Right lobe of liver (tissue), 4 donors: Measurements from ENCODE around the gene GIMAP2.

Experiments used
- CTCF ChIP-seq, 4 donors: fragments of 200-600 bp in 3 of 4; fragments of 450-650 bp in 1 of 4; IDR thresholded peaks; one replicate each; pipeline versions ENCODE4 v1.5.1 to v1.8.0; 2016 to 2022; ENCODE audit warnings: antibody characterized with exemption in 4 of 4, mild to moderate bottlenecking in 2 of 4
- POLR2A ChIP-seq: fragments of 450-650 bp; IDR thresholded peaks from one replicate; pipeline ENCODE4 v1.6.1; 2017; ENCODE audit warnings: antibody characterized with exemption, mild to moderate bottlenecking
- donor health status: DM: no; HTN: no; CAD: no.
- donor health status: DM: no; HTN: no; CAD: no.
- donor health status: DM: no; HTN: yes; CAD: no.

- no peak for TF ChIP-seq POLR2A
- no peak for TF ChIP-seq CTCF (IDR thresholded peaks at IDR 0.05)
Observed at GRCh38 chr7:150719436-150719835, 33.9 kb downstream of the GIMAP2 start.
